HEK293 (cell line): ENCODE results near the gene DDX10.
A peak's percentile ranks its signal among the peaks of the same experiment; 100 is the strongest.

ENCODE experiments used
- CTCF ChIA-PET: fragments of 350-600 bp; formaldehyde crosslinking; extraction: SDS; loops from one replicate; lab custom pipeline; 2021; ENCODE audit warnings: antibody characterized with exemption; lab: Yijun Ruan, JAX
- POLR2A ChIA-PET: fragments of 300-600 bp; formaldehyde crosslinking; extraction: SDS; loops from one replicate; lab custom pipeline; 2020; ENCODE audit warnings: antibody characterized with exemption, inconsistent platforms; lab: Yijun Ruan, JAX
- H3K27ac ChIP-seq: fragments of 200-500 bp; sonication (Bioruptor generic); 2 replicates; pipeline ENCODE4 v1.5.1; 2014; ENCODE audit warnings: low read depth, low read length, control low read depth, inconsistent platforms; ENCODE audit errors: extremely low read depth
- H3K36me3 ChIP-seq, 2 experiments: fragments of 200-500 bp in 1 of 2; sonication (Bioruptor generic) in 1 of 2; 1 replicate in 1 of 2; 2 replicates in 1 of 2; pipeline ENCODE4 v1.5.1; 2014 to 2017; ENCODE audit warnings: inconsistent platforms in 2 of 2, low read length in 2 of 2; ENCODE audit not compliant: control insufficient read depth in 2 of 2, insufficient read depth in 1 of 2
- H3K4me1 ChIP-seq: fragments of 200-500 bp; sonication (Bioruptor generic); 2 replicates; pipeline ENCODE4 v1.5.1; 2014; ENCODE audit warnings: mild to moderate bottlenecking, low read length, inconsistent platforms; ENCODE audit not compliant: control insufficient read depth, insufficient read depth
- H3K4me3 ChIP-seq: 2 replicates; pipeline ENCODE4 v1.5.1; 2011; ENCODE audit warnings: low read depth, mild to moderate bottlenecking, control low read depth, low read length, moderate library complexity
- H3K9me3 ChIP-seq: fragments of 200-500 bp; sonication (Bioruptor generic); 2 replicates; pipeline ENCODE4 v1.5.1; 2014; ENCODE audit warnings: low read depth, low read length, inconsistent platforms; ENCODE audit not compliant: control insufficient read depth, insufficient read depth
- FEZF1 ChIP-seq: fragments of 450-650 bp; formaldehyde crosslinking; IDR thresholded peaks from 2 replicates; pipeline ENCODE4 v1.5.1; 2016; ENCODE audit warnings: missing biosample characterization, missing genetic modification characterization
- GLI2 ChIP-seq: fragments of 450-650 bp; formaldehyde crosslinking; IDR thresholded peaks from 2 replicates; pipeline ENCODE4; 2017; ENCODE audit warnings: missing biosample characterization, missing genetic modification characterization, low read depth, borderline replicate concordance
- GLIS1 ChIP-seq: fragments of 450-650 bp; formaldehyde crosslinking; IDR thresholded peaks from 2 replicates; pipeline ENCODE4 v1.5.1; 2016; ENCODE audit warnings: missing biosample characterization, missing genetic modification characterization
- KLF1 ChIP-seq: fragments of 450-650 bp; formaldehyde crosslinking; IDR thresholded peaks from 2 replicates; pipeline ENCODE4 v1.5.1; 2016; ENCODE audit warnings: missing biosample characterization, missing genetic modification characterization
- KLF7 ChIP-seq: fragments of 450-650 bp; formaldehyde crosslinking; IDR thresholded peaks from 2 replicates; pipeline ENCODE4 v1.5.1; 2016; ENCODE audit warnings: missing biosample characterization, missing genetic modification characterization, borderline replicate concordance
- MZF1 ChIP-seq: fragments of 450-650 bp; formaldehyde crosslinking; IDR thresholded peaks from 2 replicates; pipeline ENCODE4 v1.5.1; 2017; ENCODE audit warnings: missing biosample characterization, missing genetic modification characterization, borderline replicate concordance
- OSR2 ChIP-seq: fragments of 450-650 bp; formaldehyde crosslinking; IDR thresholded peaks from 2 replicates; pipeline ENCODE4 v1.5.1; 2016; ENCODE audit warnings: missing biosample characterization, missing genetic modification characterization
- PRDM1 ChIP-seq: fragments of 450-650 bp; formaldehyde crosslinking; IDR thresholded peaks from 2 replicates; pipeline ENCODE4; 2016; ENCODE audit warnings: missing biosample characterization, missing genetic modification characterization
- SP3 ChIP-seq: fragments of 450-650 bp; formaldehyde crosslinking; IDR thresholded peaks from 2 replicates; pipeline ENCODE4 v1.5.1; 2016; ENCODE audit warnings: missing biosample characterization, missing genetic modification characterization
- ZBTB17 ChIP-seq: fragments of 450-650 bp; formaldehyde crosslinking; IDR thresholded peaks from 2 replicates; pipeline ENCODE4 v1.5.1; 2016; ENCODE audit warnings: missing biosample characterization, missing genetic modification characterization
- ZIC2 ChIP-seq: fragments of 450-650 bp; formaldehyde crosslinking; IDR thresholded peaks from 2 replicates; pipeline ENCODE4 v1.5.1; 2016; ENCODE audit warnings: missing biosample characterization, missing genetic modification characterization
- ZNF140 ChIP-seq: fragments of 450-650 bp; formaldehyde crosslinking; IDR thresholded peaks from 2 replicates; pipeline ENCODE4 v1.5.1; 2016; ENCODE audit warnings: missing biosample characterization, missing genetic modification characterization
- ZNF155 ChIP-seq: fragments of 450-650 bp; formaldehyde crosslinking; IDR thresholded peaks from 2 replicates; pipeline ENCODE4 v1.5.1; 2016; ENCODE audit warnings: missing biosample characterization, missing genetic modification characterization
- ZNF280D ChIP-seq: fragments of 450-650 bp; formaldehyde crosslinking; IDR thresholded peaks from 2 replicates; pipeline ENCODE4 v1.5.1; 2016; ENCODE audit warnings: missing biosample characterization, missing genetic modification characterization
- ZNF416 ChIP-seq: fragments of 450-650 bp; formaldehyde crosslinking; IDR thresholded peaks from 2 replicates; pipeline ENCODE4 v1.5.1; 2016; ENCODE audit warnings: missing biosample characterization, missing genetic modification characterization
- ZNF521 ChIP-seq: fragments of 450-650 bp; formaldehyde crosslinking; IDR thresholded peaks from 2 replicates; pipeline ENCODE4 v1.5.1; 2017; ENCODE audit warnings: missing biosample characterization, mild to moderate bottlenecking, missing genetic modification characterization
- ZNF600 ChIP-seq: fragments of 450-650 bp; formaldehyde crosslinking; IDR thresholded peaks from 2 replicates; pipeline ENCODE4 v1.5.1; 2016; ENCODE audit warnings: missing biosample characterization, missing genetic modification characterization
- ZSCAN18 ChIP-seq: fragments of 450-650 bp; formaldehyde crosslinking; IDR thresholded peaks from 2 replicates; pipeline ENCODE4 v1.5.1; 2016; ENCODE audit warnings: missing biosample characterization, missing genetic modification characterization
- ZXDB ChIP-seq: fragments of 450-650 bp; formaldehyde crosslinking; IDR thresholded peaks from 2 replicates; pipeline ENCODE4 v1.5.1; 2016; ENCODE audit warnings: missing biosample characterization, missing genetic modification characterization
- TF ChIP-seq, protein P1 (sequence below): fragments of 450-650 bp; formaldehyde crosslinking; IDR thresholded peaks from 2 replicates; pipeline ENCODE4 v1.5.1; 2017; ENCODE audit warnings: missing biosample characterization, missing genetic modification characterization

DDX10 gene

DNA sequence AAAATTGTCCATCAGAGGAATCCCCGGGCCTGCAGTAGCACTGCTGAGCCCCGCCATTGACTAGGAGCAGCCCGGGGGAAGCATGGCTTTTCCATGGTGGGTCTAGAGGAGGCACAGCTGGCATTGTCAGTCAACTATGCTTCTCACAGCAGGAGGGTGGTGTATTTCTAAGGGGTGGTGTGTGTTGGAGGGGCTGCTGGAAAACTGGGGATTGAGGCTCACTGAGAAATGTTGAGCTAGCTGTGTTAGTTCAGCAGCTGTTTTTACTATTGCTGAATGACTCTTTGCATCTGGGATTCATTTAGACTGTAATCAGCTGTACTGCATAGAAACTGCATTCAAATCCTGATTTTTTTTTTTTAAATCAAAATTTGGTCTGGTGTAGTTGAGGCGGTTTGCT lies 5.6 kb downstream of the DDX10 start:
- Histone ChIP-seq H3K36me3 (peaks cover 0 to 38% of the 10 kb centered on the region in 2 experiments; a peak in 1 of 3 replicates), H3K4me1 (no peaks in the 10 kb centered on the region), H3K9me3 (no peaks in the 10 kb centered on the region), H3K27ac (no peak overlapping the region), H3K4me3 (no peak overlapping the region)
- CTCF ChIA-PET, result no interaction called here
- TF ChIP-seq SP3 (tag by site-specific recombination) (no peak), ZNF416 (no peak), MZF1 (peak; percentile 18; the same call in 1 of the 2 replicates)
- POLR2A ChIA-PET, result no interaction called here

GRCh38 chr11:108672113-108672512 lies 7.2 kb downstream of the DDX10 start:
- POLR2A ChIA-PET, result interaction anchor here (0.7 kb wide), 2 partner anchors 15 to 114 kb away, joined by 6 read pairs; no protein-coding TSS in a partner anchor
- Histone ChIP-seq H3K27ac (no peak overlapping the region), H3K4me1 (no peaks in the 10 kb centered on the region), H3K36me3 (peaks cover 0 to 46% of the 10 kb centered on the region in 2 experiments; a peak in 1 of 3 replicates), H3K9me3 (no peaks in the 10 kb centered on the region), H3K4me3 (no peak overlapping the region)
- 0 out of 2 replicates have a peak, but pooled peaks have one; percentile 29 for TF ChIP-seq GLI2 (tag by site-specific recombination)
- TF ChIP-seq ZNF280D (tag by site-specific recombination), result no peak
- peak; percentile 75; the same call in 1 of the 2 replicates for TF ChIP-seq MZF1
- no peak for TF ChIP-seq ZNF140
- TF ChIP-seq ZSCAN18 (tag by site-specific recombination), result no peak
- peak; percentile 30; the same call in 1 of the 2 replicates for TF ChIP-seq ZNF600 (tag by site-specific recombination)
- TF ChIP-seq ZXDB (tag by site-specific recombination), result no peak
- TF ChIP-seq ZNF155 (tag by site-specific recombination), result no peak
- TF ChIP-seq ZBTB17, result 0 out of 2 replicates have a peak, but pooled peaks have one; percentile 38
- peak; percentile 52 for TF ChIP-seq GLIS1 (tag by site-specific recombination)
- peak; percentile 50; the same call in 1 of the 2 replicates for TF ChIP-seq KLF7 (tag by site-specific recombination)
- peak; percentile 40; the same call in 1 of the 2 replicates for TF ChIP-seq OSR2 (tag by site-specific recombination)
- no peak for TF ChIP-seq ZNF521 (tag by site-specific recombination)
- peak; percentile 66 for TF ChIP-seq KLF1 (tag by site-specific recombination)
- peak; percentile 42; the same call in 1 of the 2 replicates for TF ChIP-seq FEZF1 (tag by site-specific recombination)
- TF ChIP-seq, protein P1, sequence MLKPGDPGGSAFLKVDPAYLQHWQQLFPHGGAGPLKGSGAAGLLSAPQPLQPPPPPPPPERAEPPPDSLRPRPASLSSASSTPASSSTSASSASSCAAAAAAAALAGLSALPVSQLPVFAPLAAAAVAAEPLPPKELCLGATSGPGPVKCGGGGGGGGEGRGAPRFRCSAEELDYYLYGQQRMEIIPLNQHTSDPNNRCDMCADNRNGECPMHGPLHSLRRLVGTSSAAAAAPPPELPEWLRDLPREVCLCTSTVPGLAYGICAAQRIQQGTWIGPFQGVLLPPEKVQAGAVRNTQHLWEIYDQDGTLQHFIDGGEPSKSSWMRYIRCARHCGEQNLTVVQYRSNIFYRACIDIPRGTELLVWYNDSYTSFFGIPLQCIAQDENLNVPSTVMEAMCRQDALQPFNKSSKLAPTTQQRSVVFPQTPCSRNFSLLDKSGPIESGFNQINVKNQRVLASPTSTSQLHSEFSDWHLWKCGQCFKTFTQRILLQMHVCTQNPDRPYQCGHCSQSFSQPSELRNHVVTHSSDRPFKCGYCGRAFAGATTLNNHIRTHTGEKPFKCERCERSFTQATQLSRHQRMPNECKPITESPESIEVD (tag by site-specific recombination), result peak; percentile 85
- 0 out of 2 replicates have a peak, but pooled peaks have one; percentile 9 for TF ChIP-seq PRDM1
- 0 out of 2 replicates have a peak, but pooled peaks have one; percentile 49 for TF ChIP-seq ZIC2 (tag by site-specific recombination)
- CTCF ChIA-PET, result interaction anchor here (0.6 kb wide), 1 partner anchor 1210 kb away, joined by 3 read pairs; no protein-coding TSS in a partner anchor
